Liver (tissue), 9 donors: ENCODE measurements around the gene RNU1-2. TPM values are rescaled to one million over a fixed set of nuclear protein-coding genes. Genes with fewer than 3 reads are reported as not detected.
A peak's percentile ranks its signal among the peaks of the same experiment; 100 is the strongest.

Experiments used
- DNase-seq: peaks from one replicate; pipeline ENCODE4 v3.0.0-alpha.2; 2017; ENCODE audit warnings: low spot score
- H3K27ac ChIP-seq, 2 donors: one replicate each; pipeline ENCODE4 v1.7.0; 2013; ENCODE audit warnings: inconsistent platforms in 2 of 2, low read length in 2 of 2, control low read depth in 1 of 2, low read depth in 1 of 2, mild to moderate bottlenecking in 1 of 2
- H3K27me3 ChIP-seq, 4 donors: one replicate each; pipeline versions ENCODE4 v1.6.1 to v1.7.0; 2013; ENCODE audit warnings: low read length in 3 of 4, inconsistent platforms in 1 of 4, mild to moderate bottlenecking in 1 of 4, moderate library complexity in 1 of 4; ENCODE audit not compliant: control insufficient read depth in 4 of 4, insufficient read depth in 4 of 4
- H3K36me3 ChIP-seq, 4 donors: one replicate each; pipeline versions ENCODE4 v1.6.1 to v1.7.0; 2013; ENCODE audit warnings: low read length in 3 of 4, mild to moderate bottlenecking in 3 of 4, low read depth in 1 of 4, moderate library complexity in 1 of 4; ENCODE audit not compliant: control insufficient read depth in 4 of 4, insufficient read depth in 3 of 4
- H3K4me1 ChIP-seq, 4 donors: one replicate each; pipeline versions ENCODE4 v1.6.1 to v1.7.0; 2013; ENCODE audit warnings: low read length in 3 of 4, mild to moderate bottlenecking in 3 of 4, moderate library complexity in 1 of 4; ENCODE audit not compliant: control insufficient read depth in 4 of 4, insufficient read depth in 4 of 4
- H3K4me3 ChIP-seq, 3 donors: one replicate each; pipeline versions ENCODE4 v1.6.1 to v1.7.0; 2013; ENCODE audit warnings: low read length in 3 of 3, control low read depth in 1 of 3, low read depth in 1 of 3, mild to moderate bottlenecking in 1 of 3
- H3K9ac ChIP-seq, 2 donors: one replicate each; pipeline ENCODE4 v1.7.0; 2013; ENCODE audit warnings: low read length in 2 of 2, mild to moderate bottlenecking in 2 of 2, moderate library complexity in 2 of 2, control low read depth in 1 of 2, low read depth in 1 of 2
- H3K9me3 ChIP-seq, 4 donors: one replicate each; pipeline versions ENCODE4 v1.6.1 to v1.7.0; 2013; ENCODE audit warnings: low read length in 3 of 4; ENCODE audit not compliant: control insufficient read depth in 4 of 4
- ATF3 ChIP-seq: IDR thresholded peaks from 2 replicates; pipeline ENCODE4 v1.6.1; 2016; ENCODE audit warnings: antibody characterized with exemption
- CTCF ChIP-seq: fragments of 150-350 bp; IDR thresholded peaks from 2 replicates; pipeline ENCODE4 v1.5.1; 2017; ENCODE audit warnings: improper control_type of control experiment, low read depth, low read length; ENCODE audit not compliant: missing input control
- EGR1 ChIP-seq, 2 donors: IDR thresholded peaks; 2 replicates each; pipeline ENCODE4 v1.6.1; 2016 to 2018; ENCODE audit warnings: antibody characterized with exemption in 2 of 2, low read depth in 2 of 2
- FOXA1 ChIP-seq: IDR thresholded peaks from 2 replicates; pipeline ENCODE4 v1.6.1; 2016; ENCODE audit warnings: antibody characterized with exemption
- FOXA2 ChIP-seq: IDR thresholded peaks from 2 replicates; pipeline ENCODE4 v1.6.1; 2016; ENCODE audit warnings: antibody characterized with exemption
- GABPA ChIP-seq, 2 donors: IDR thresholded peaks in 1 of 2; conservative IDR thresholded peaks in 1 of 2; 2 replicates each; pipeline ENCODE4 v1.6.1; 2016; ENCODE audit warnings: antibody characterized with exemption in 2 of 2, mild to moderate bottlenecking in 1 of 2, moderate library complexity in 1 of 2
- HNF4A ChIP-seq, 2 donors: conservative IDR thresholded peaks; 2 replicates each; pipeline ENCODE4 v1.6.1; 2016; ENCODE audit warnings: antibody characterized with exemption in 2 of 2, mild to moderate bottlenecking in 2 of 2
- HNF4G ChIP-seq: IDR thresholded peaks from 2 replicates; pipeline ENCODE4 v1.6.1; 2016; ENCODE audit warnings: antibody characterized with exemption
- JUND ChIP-seq, 2 donors: IDR thresholded peaks; 2 replicates each; pipeline ENCODE4 v1.6.1; 2016; ENCODE audit warnings: antibody characterized with exemption in 2 of 2
- NR2F2 ChIP-seq: IDR thresholded peaks from 2 replicates; pipeline ENCODE4 v1.6.1; 2016; ENCODE audit warnings: antibody characterized with exemption
- RAD21 ChIP-seq, 2 donors: IDR thresholded peaks; 2 replicates each; pipeline ENCODE4 v1.6.1; 2016; ENCODE audit warnings: antibody characterized with exemption in 2 of 2, mild to moderate bottlenecking in 2 of 2
- REST ChIP-seq: IDR thresholded peaks from 2 replicates; pipeline ENCODE4 v1.6.1; 2016; ENCODE audit warnings: antibody characterized with exemption, mild to moderate bottlenecking
- RXRA ChIP-seq, 2 donors: IDR thresholded peaks; 2 replicates each; pipeline ENCODE4 v1.6.1; 2017 to 2018; ENCODE audit warnings: antibody characterized with exemption in 2 of 2, mild to moderate bottlenecking in 1 of 2
- SP1 ChIP-seq: IDR thresholded peaks from 2 replicates; pipeline ENCODE4 v1.6.1; 2018; ENCODE audit warnings: antibody characterized with exemption, mild to moderate bottlenecking
- TAF1 ChIP-seq: conservative IDR thresholded peaks from 2 replicates; pipeline ENCODE4 v1.6.1; 2016; ENCODE audit warnings: antibody characterized with exemption, mild to moderate bottlenecking
- YY1 ChIP-seq: IDR thresholded peaks from 2 replicates; pipeline ENCODE4 v1.6.1; 2016; ENCODE audit warnings: antibody characterized with exemption, mild to moderate bottlenecking
- ZBTB33 ChIP-seq: IDR thresholded peaks from 2 replicates; pipeline ENCODE4 v1.6.1; 2016; ENCODE audit warnings: antibody characterized with exemption
- WGBS: extraction: QIAGEN DNeasy Blood & Tissue Kit; methylation state at CpG from one replicate; pipeline ENCODE4 v1.1.7; 2013; 5-methylcytosine and 5-hydroxymethylcytosine counted together
- polyA plus RNA-seq, 2 donors: library from polyadenylated mRNA; stranded (reverse) in 1 of 2; unstranded in 1 of 2; fragments of 200-250 nt in 1 of 2; fragments of >200 nt in 1 of 2; fragmentation: Nextera tagmentation in 1 of 2; extraction: Ambion mirVana in 1 of 2; gene quantifications; one replicate each; pipeline versions ENCODE4 v1.2.1 to v1.2.3, GENCODE V29; 2013 to 2015
- total RNA-seq, 2 donors: library from RNA; depleted of rRNA; stranded (reverse); fragments of >200 nt; gene quantifications; one replicate each; pipeline ENCODE4 v1.2.3, GENCODE V29; 2014
- donor health status: healthy.
- donor health status: healthy.
- donor health status: healthy.
- donor health status: healthy.
- donor health status: healthy.

Gene RNU1-2
- total and polyA plus RNA-seq, 4 donors: under 0.01 to 16.7 (median under 0.01) TPM; not detected in 1

GRCh38 chr1:16926491-16927073, 30.8 kb downstream of the RNU1-2 start:
- no peak overlapping the region for H3K9ac ChIP-seq
- H3K36me3 ChIP-seq: no peaks in the 10 kb centered on the region
- H3K4me1 ChIP-seq: peaks cover 0 to 2% (median 0%) of the 10 kb centered on the region in 4 donors
- no peak overlapping the region for H3K4me3 ChIP-seq
- H3K27me3 ChIP-seq: no peaks in the 10 kb centered on the region
- no peak overlapping the region for H3K27ac ChIP-seq
- WGBS: 84% methylated on average over 10 of the region's 10 CpGs
- TF ChIP-seq FOXA2: no peak
- no peak for DNase-seq
- H3K9me3 ChIP-seq: no peaks in the 10 kb centered on the region

- TF ChIP-seq CTCF (no peak), FOXA2 (no peak), RAD21 (IDR thresholded peaks at IDR 0.05) (no peak), GABPA (IDR thresholded peaks at IDR 0.05 in 1 of 2, conservative IDR thresholded peaks at IDR 0.05 in 1 of 2) (no peak), YY1 (no peak)
- Histone ChIP-seq H3K4me1 (no peaks in the 10 kb centered on the region), H3K4me3 (no peak overlapping the region), H3K9me3 (no peaks in the 10 kb centered on the region), H3K36me3 (no peaks in the 10 kb centered on the region), H3K27me3 (no peaks in the 10 kb centered on the region), H3K27ac (no peak overlapping the region), H3K9ac (no peak overlapping the region)
- DNase-seq: peak; percentile 25
- WGBS: 88% methylated on average over 14 of the region's 14 CpGs
These were observed 31.5 kb downstream of the RNU1-2 start for GRCh38 chr1:16927256-16927655.

GRCh38 chr1:16927711-16928485, 32.1 kb downstream of the RNU1-2 start:
- Histone ChIP-seq H3K9me3 (no peaks in the 10 kb centered on the region), H3K4me1 (no peaks in the 10 kb centered on the region), H3K4me3 (no peak overlapping the region), H3K9ac (no peak overlapping the region), H3K36me3 (no peaks in the 10 kb centered on the region), H3K27me3 (no peaks in the 10 kb centered on the region), H3K27ac (no peak overlapping the region)
- DNase-seq: no peak
- TF ChIP-seq ZBTB33: no peak
- no peak for TF ChIP-seq FOXA2
- no peak for TF ChIP-seq REST
- TF ChIP-seq SP1: no peak
- TF ChIP-seq RAD21 (IDR thresholded peaks at IDR 0.05): no peak
- no peak for TF ChIP-seq HNF4G
- TF ChIP-seq ATF3: no peak
- TF ChIP-seq FOXA1: no peak
- TF ChIP-seq TAF1: no peak
- no peak for TF ChIP-seq NR2F2
- TF ChIP-seq HNF4A (conservative IDR thresholded peaks at IDR 0.05): no peak
- TF ChIP-seq EGR1 (IDR thresholded peaks at IDR 0.05; ENCODE audit: low read depth in 2 of 2): no peak
- no peak for TF ChIP-seq JUND (IDR thresholded peaks at IDR 0.05)
- TF ChIP-seq RXRA (IDR thresholded peaks at IDR 0.05): no peak
- no peak for TF ChIP-seq GABPA (IDR thresholded peaks at IDR 0.05 in 1 of 2, conservative IDR thresholded peaks at IDR 0.05 in 1 of 2)
- 83% methylated on average over 13 of the region's 13 CpGs for WGBS
